ENCODE results near the gene IDS. TPM values are rescaled to one million over a fixed set of nuclear protein-coding genes. Genes with fewer than 3 reads are reported as not detected.

The IDS gene
- total RNA-seq, 1 experiment from 2014 or later, result 92.5 TPM

DNA sequence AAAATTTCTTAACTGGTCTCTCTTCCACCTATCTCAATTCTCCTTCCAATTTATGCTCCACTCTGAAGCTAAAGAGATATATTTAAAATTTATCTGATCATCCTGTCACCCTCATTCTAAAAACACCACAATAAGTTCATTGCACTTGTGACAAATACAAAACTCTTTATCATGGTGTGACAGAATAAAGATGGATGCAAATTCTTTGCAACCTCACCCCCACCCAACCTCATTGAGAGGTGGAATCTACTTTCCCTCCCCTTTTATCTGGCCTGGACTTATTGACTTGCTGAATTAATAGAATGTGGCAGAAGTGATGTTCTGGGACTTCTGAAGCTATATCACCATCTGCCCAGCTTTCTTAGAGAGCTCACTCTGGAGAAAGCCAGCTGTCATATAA lies 46.5 kb downstream of the IDS start:
- DNase-seq (ENCODE audit: low read depth), result no peak

DNA sequence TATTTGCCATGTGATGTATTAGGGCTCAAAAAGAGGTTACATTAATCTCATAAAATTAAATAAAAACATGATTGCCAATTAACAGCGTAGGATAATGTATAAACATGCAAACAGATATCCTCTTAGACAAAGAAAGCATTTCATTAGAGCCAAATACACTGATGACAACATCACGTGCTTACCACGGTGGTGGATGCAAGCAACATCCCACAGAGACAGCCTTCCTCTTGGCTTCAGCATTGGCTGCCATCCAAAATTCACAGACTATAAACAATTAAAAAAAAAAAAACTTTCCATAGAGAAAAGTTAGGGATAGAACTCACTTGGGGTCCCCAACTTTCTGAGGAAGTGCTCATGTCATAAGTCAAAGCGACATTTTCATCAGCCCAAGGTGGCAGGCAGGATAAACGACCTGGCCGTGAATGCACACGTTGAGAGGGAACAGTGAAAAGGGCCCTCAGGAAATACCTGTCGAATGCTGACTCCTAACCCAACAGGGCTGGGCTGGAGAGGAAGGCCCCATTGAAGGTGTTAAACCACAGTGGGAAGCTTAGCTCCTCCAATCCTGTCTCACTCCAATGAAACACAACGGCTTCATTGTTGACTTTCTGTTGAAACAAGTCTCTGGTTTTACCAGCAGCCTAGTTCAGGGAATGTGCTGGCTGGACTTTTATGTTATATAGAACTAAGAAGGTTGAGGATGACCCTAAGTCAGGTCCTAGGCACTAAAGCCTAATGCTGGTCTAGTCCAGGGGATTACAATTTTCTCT lies 48.4 kb downstream of the IDS start:
- DNase-seq (ENCODE audit: low read depth), result peak; percentile 19

DNA sequence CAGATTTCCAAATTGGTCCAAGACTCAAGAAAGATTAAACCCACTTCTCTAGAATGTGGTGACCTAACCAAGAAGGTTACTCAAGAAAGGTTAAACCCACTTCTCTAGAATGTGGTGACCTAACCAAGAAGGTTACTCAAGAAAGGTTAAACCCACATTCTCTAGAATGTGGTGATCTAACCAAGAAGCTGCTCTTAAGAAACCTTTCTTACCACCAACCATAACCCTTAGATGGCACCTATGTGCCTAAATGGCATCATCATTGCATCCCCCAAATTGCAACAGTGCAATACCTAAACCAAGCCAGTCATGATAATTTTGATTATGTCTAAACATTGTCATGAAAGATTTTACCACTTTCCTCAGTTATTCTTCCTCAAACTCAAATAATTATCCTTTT lies 49.2 kb downstream of the IDS start:
- no peak for DNase-seq (ENCODE audit: low read depth)

DNA sequence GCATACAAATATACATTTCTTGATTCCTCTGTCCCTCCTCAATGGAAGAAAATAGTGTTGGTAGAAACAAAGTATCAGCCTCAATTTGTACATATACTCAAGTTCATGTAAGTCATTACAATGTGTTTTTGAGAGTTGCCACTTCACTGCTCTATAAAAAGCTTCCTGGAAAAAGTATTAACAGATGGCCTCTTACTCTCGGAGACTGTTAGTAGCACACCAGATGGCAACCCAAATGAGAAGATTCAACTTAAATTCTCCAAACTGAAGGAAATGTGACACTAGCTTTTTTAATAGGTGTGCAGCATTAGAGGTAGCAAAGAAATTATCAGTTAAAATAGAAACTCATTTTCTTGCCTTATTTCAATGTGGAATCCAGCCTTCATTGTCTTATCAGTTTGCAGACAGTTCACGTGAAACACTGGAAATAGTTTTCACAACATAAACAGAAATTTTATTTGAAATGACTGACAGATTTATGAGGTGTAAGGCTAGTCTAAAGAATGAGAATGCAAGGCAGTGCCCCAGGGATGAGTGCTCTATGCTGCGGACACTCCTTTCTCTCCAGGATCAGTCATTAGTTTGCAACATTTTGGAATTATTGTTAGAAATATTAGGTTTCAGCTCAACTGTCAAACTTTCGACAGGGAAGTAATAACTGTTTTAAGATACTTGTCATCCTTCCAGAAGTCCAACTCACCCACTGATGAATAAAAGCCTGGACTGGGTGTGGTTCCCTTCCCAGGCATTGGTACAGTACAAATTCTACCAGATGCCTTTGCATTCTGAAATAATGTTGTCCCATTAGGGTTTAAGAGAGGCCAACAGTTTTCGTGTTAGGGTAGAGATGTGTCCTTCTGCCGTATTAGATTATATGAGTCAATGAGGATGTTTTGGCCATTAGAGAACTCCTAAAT lies 50.9 kb downstream of the IDS start:
- DNase-seq (ENCODE audit: low read depth), result no peak

DNA sequence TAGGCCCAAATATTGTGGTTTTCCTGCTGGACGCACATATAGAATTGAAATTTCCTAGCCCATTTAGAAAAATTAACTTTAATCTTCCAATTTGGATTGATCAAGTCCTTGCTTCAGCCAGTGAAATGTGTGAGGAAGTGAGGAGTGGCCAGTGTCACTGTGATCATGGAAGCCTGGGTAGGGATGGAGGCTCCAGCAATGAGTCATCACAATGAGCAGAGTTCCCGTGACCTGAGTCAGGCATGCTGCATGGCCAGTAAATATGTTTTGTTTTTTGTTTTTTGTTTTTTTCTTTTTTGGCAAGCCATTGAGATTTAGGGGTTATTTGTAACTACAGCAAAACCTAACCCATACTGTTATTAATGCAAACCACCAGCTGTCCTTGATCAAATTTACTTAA lies 52.1 kb downstream of the IDS start:
- peak; percentile 70 for DNase-seq (ENCODE audit: low read depth)

DNA sequence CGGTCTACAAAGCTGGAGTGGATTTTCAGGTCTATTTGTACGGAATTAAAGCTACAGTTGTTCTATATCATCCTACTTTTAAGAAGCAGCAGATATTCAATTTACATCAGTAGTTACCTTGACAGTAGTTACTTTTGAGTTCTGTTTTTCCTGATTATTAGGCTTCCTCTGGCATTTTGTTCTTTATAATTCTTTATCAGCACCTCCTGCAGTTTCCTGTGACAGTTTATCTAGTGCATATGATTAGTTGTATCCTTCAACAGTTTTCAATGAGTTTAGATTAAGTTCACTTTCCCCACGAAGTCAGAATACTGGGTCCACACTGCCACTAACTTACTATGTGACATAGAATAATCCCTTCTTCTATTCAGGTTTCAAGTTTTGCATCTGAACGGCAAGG lies 71.7 kb downstream of the IDS start:
- no peak for DNase-seq (ENCODE audit: low read depth)

DNA sequence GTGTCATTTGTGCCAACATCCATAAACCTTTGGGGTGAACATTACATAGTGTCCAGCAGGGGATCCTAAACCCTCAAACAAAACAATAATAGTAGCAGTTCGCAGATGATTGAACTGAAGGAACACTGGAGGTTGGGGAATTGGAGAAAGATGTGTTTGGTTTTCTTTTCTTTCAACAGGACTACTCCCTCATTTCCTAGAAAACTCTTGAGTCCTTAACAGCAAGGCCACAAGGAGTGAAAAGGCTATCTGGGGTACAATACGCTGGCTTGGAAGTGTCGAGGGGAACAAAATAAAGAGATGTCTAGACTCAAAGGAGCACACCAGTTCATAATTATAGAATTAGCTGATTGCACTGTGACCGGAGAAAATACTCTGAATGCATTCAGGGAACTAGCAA lies 72.1 kb downstream of the IDS start:
- no peak for DNase-seq (ENCODE audit: low read depth)

Other genes starting within 250 kb of the IDS start
- gene EOLA1, start 35.7 kb upstream of the IDS start, total RNA-seq (2014; rRNA removed; shearing (Covaris generic)), result 29.6 and 46.1 TPM in 2 replicates
- not detected in 2 replicates for gene HSFX3, start 44.6 kb upstream of the IDS start, total RNA-seq (2014; rRNA removed; shearing (Covaris generic))
- gene MAGEA9B, start 82.2 kb upstream of the IDS start, total RNA-seq (2014; rRNA removed; shearing (Covaris generic)), result 0.37 TPM in 1 of 2 replicates, not detected in the other
- gene HSFX2, start 90.0 kb upstream of the IDS start, total RNA-seq (2014; rRNA removed; shearing (Covaris generic)), result 0.79 TPM in 1 of 2 replicates, not detected in the other
- 32.7 and 38.4 TPM in 2 replicates for gene TMEM185A, start 126.5 kb upstream of the IDS start, total RNA-seq (2014; rRNA removed; shearing (Covaris generic))
- gene MAGEA11, start 206.8 kb upstream of the IDS start, total RNA-seq (2014; rRNA removed; shearing (Covaris generic)), result 0.07 and 0.42 TPM in 2 replicates

Measured in M059J (cell line).